ENCODE results near the gene IMMP1L. TPM values are rescaled to one million over a fixed set of nuclear protein-coding genes. Genes with fewer than 3 reads are reported as not detected.

Gene IMMP1L
- total RNA-seq, 1 donor from 2014 or later: 11.3 TPM

DNA sequence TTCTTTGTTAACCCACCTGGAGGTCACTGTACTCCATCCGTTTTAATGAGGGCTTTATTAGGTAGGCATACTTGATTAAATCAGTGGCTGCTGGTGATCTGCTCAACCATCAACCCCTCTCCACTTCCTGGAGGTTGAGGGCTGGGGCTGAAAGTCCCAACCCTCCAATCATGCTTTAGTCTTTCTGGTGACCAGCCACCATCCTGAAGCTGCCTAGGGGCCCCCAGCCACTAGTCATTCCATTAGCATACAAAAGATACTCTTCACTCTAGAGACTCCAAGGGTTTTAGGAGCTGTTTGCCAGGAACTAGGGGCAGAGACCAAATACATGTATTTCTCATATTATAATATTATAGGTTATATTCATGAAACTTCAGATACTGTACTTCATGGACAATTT is 126.3 kb downstream of the IMMP1L start:
- H3K4me3 ChIP-seq (ENCODE audit: low read depth, low read length): no peak overlapping the region
- no peaks in the 10 kb centered on the region for H3K36me3 ChIP-seq (ENCODE audit: control insufficient read depth, insufficient read depth, low read length)
- H3K27me3 ChIP-seq (ENCODE audit: control insufficient read depth, insufficient read depth, low read length): no peaks in the 10 kb centered on the region
- TF ChIP-seq CTCF (IDR thresholded peaks at IDR 0.05; ENCODE audit: insufficient read depth, low read length, severe bottlenecking): no peak
- FAIRE-seq: no peak
- no peak for DNase-seq (ENCODE audit: low read depth)

Other genes with a start within 250 kb of the IMMP1L start
- not detected in 2 replicates for gene DCDC1, start 139.9 kb downstream of the IMMP1L start, total RNA-seq
- 14.2 and 16.9 TPM in 2 replicates for gene DNAJC24, start 139.8 kb downstream of the IMMP1L start, total RNA-seq
- 11.1 and 13.2 TPM in 2 replicates for gene ELP4, start 145 bp upstream of the IMMP1L start, total RNA-seq

All from bronchial epithelial cell (primary cell).